Fibroblast of lung (primary cell): ENCODE measurements around the gene ODF2. TPM values are rescaled to one million over a fixed set of nuclear protein-coding genes. Genes with fewer than 3 reads are reported as not detected.

Experiments
- DNase-seq, 2 donors: peaks; one replicate each; pipeline versions ENCODE4 v3.0.0 to v3.0.0-alpha.2; 2010; ENCODE audit warnings: low read depth in 2 of 2
- H2AFZ ChIP-seq: 2 replicates; pipeline ENCODE4 v1.5.1; 2012; ENCODE audit warnings: low read length, control low read depth, inconsistent platforms
- H3K27ac ChIP-seq: 2 replicates; pipeline ENCODE4 v1.5.1; 2011; ENCODE audit warnings: low read length, control low read depth; ENCODE audit not compliant: insufficient read depth
- H3K27me3 ChIP-seq: 2 replicates; pipeline ENCODE4 v1.5.1; 2011; ENCODE audit warnings: mild to moderate bottlenecking, low read length; ENCODE audit not compliant: control insufficient read depth, insufficient read depth
- H3K36me3 ChIP-seq: 2 replicates; pipeline ENCODE4 v1.5.1; 2011; ENCODE audit warnings: low read length; ENCODE audit not compliant: control insufficient read depth, insufficient read depth
- H3K4me1 ChIP-seq: 2 replicates; pipeline ENCODE4 v1.5.1; 2011; ENCODE audit warnings: low read length; ENCODE audit not compliant: control insufficient read depth, insufficient read depth; ENCODE audit errors: extremely low read depth
- H3K4me2 ChIP-seq: 2 replicates; pipeline ENCODE4 v1.5.1; 2011; ENCODE audit warnings: low read length, control low read depth; ENCODE audit not compliant: insufficient read depth; ENCODE audit errors: extremely low read depth
- H3K4me3 ChIP-seq, 4 experiments: fragments of 200-600 bp in 1 of 4; sonication (generic) in 1 of 4; replicated peaks in 1 of 4; 2 replicates each; pipeline ENCODE4 v1.5.1; 2011 to 2016; ENCODE audit warnings: low read length in 4 of 4, low read depth in 3 of 4, mild to moderate bottlenecking in 3 of 4, control low read depth in 2 of 4, inconsistent platforms in 1 of 4, mixed read lengths in 1 of 4; ENCODE audit not compliant: insufficient read depth in 1 of 4; ENCODE audit errors: control extremely low read depth in 1 of 4
- H3K79me2 ChIP-seq: 2 replicates; pipeline ENCODE4 v1.5.1; 2012; ENCODE audit warnings: mild to moderate bottlenecking, low read length, inconsistent platforms; ENCODE audit not compliant: control insufficient read depth, insufficient read depth
- H3K9ac ChIP-seq: 2 replicates; pipeline ENCODE4 v1.5.1; 2011; ENCODE audit warnings: mild to moderate bottlenecking, low read length, control low read depth; ENCODE audit not compliant: insufficient read depth
- H3K9me3 ChIP-seq: 2 replicates; pipeline ENCODE4 v1.5.1; 2012; ENCODE audit warnings: low read depth, low read length; ENCODE audit not compliant: control insufficient read depth, insufficient read depth
- H4K20me1 ChIP-seq: 2 replicates; pipeline ENCODE4 v1.5.1; 2011; ENCODE audit warnings: low read length; ENCODE audit not compliant: control insufficient read depth, insufficient read depth; ENCODE audit errors: extremely low read depth
- CTCF ChIP-seq, 2 donors: IDR thresholded peaks in 1 of 2; conservative IDR thresholded peaks in 1 of 2; 1 replicate in 1 of 2; 2 replicates in 1 of 2; pipeline ENCODE4 v1.5.1; 2011 to 2012; ENCODE audit warnings: low read length in 2 of 2, control low read depth in 1 of 2, inconsistent platforms in 1 of 2, low read depth in 1 of 2, mild to moderate bottlenecking in 1 of 2
- EZH2 ChIP-seq: IDR thresholded peaks from 2 replicates; pipeline ENCODE4 v1.5.1; 2012; ENCODE audit warnings: low read length, control low read depth, mild to moderate bottlenecking; ENCODE audit errors: missing control alignments
- polyA minus RNA-seq: library from RNA; depleted of rRNA, polyadenylated mRNA; stranded (reverse); fragments of >200 nt; gene quantifications from 2 replicates; pipeline ENCODE4 v1.2.3, GENCODE V29; 2011; ENCODE audit warnings: low replicate concordance
- polyA plus RNA-seq, 2 donors: library from polyadenylated mRNA; depleted of rRNA in 1 of 2; stranded (reverse) in 1 of 2; unstranded in 1 of 2; fragments of >200 nt; gene quantifications; 2 replicates each; pipeline ENCODE4 v1.2.1, GENCODE V29; 2011 to 2012; ENCODE audit warnings: missing spikeins in 1 of 2
- total RNA-seq: library from RNA; depleted of rRNA; stranded (reverse); fragments of >200 nt; gene quantifications from 2 replicates; pipeline ENCODE4 v1.2.1, GENCODE V29; 2014

The ODF2 gene
- total RNA-seq (17.7 and 20.6 TPM in 2 replicates), polyA plus RNA-seq (10.2 and 16.7 TPM in 2 replicates), polyA minus RNA-seq (18.4 and 20.9 TPM in 2 replicates)
- 15.2 and 24.3 TPM in 2 replicates for polyA plus RNA-seq (2012)

GRCh38 chr9:128455849-128456612 is at the start of gene ODF2:
Gene ODF2 (plus strand): TSS chr9:128456006. CDS start chr9:128456092, 86 bp downstream.
- H3K27me3 ChIP-seq, result peaks cover 3% of the 10 kb centered on the region
- H3K4me3 ChIP-seq, result peak within 1 kb of the TSS; percentile 60 to 92 (median 80)
- no peaks in the 10 kb centered on the region for H3K9me3 ChIP-seq
- H3K4me2 ChIP-seq, result peak within 1 kb of the TSS; percentile 90
- H3K79me2 ChIP-seq, result peaks cover 8% of the 10 kb centered on the region
- peak within 1 kb of the TSS; percentile 90 for H3K27ac ChIP-seq
- peaks cover 9% of the 10 kb centered on the region for H3K4me1 ChIP-seq
- peak; percentile 92 to 93 for DNase-seq
- H2AFZ ChIP-seq, result peak within 1 kb of the TSS; percentile 99
- TF ChIP-seq CTCF (conservative IDR thresholded peaks at IDR 0.05 in 1 of 2, IDR thresholded peaks at IDR 0.05 in 1 of 2; ENCODE audit: low read depth in 1 of 2, low read length in 2 of 2) (no peak), EZH2 (no peak)
- H3K9ac ChIP-seq, result peak within 1 kb of the TSS; percentile 86
- no peaks in the 10 kb centered on the region for H4K20me1 ChIP-seq
- peaks cover 5% of the 10 kb centered on the region for H3K36me3 ChIP-seq

- H3K9ac ChIP-seq, result no peak overlapping the region
- H3K27me3 ChIP-seq, result no peaks in the 10 kb centered on the region
- H3K36me3 ChIP-seq, result no peaks in the 10 kb centered on the region
- H3K4me1 ChIP-seq, result no peaks in the 10 kb centered on the region
- H3K4me2 ChIP-seq, result no peak overlapping the region
- no peak overlapping the region for H2AFZ ChIP-seq
- no peak overlapping the region for H3K27ac ChIP-seq
- no peak overlapping the region for H3K4me3 ChIP-seq
- peak; percentile 29 to 79 for DNase-seq
- H3K9me3 ChIP-seq, result no peaks in the 10 kb centered on the region
- no peaks in the 10 kb centered on the region for H3K79me2 ChIP-seq
- TF ChIP-seq EZH2 (no peak), CTCF (conservative IDR thresholded peaks at IDR 0.05 in 1 of 2, IDR thresholded peaks at IDR 0.05 in 1 of 2; ENCODE audit: low read depth in 1 of 2, low read length in 2 of 2) (no peak)
- H4K20me1 ChIP-seq, result no peaks in the 10 kb centered on the region
Observed at GRCh38 chr9:128406848-128407391, 48.9 kb upstream of the ODF2 start.

- Histone ChIP-seq H3K4me1 (no peaks in the 10 kb centered on the region), H3K27me3 (no peaks in the 10 kb centered on the region), H3K4me2 (no peak overlapping the region), H3K36me3 (no peaks in the 10 kb centered on the region), H3K9ac (no peak overlapping the region), H3K9me3 (no peaks in the 10 kb centered on the region), H3K27ac (no peak overlapping the region), H2AFZ (no peak overlapping the region), H3K4me3 (no peak overlapping the region), H4K20me1 (no peaks in the 10 kb centered on the region), H3K79me2 (no peaks in the 10 kb centered on the region)
- TF ChIP-seq CTCF (conservative IDR thresholded peaks at IDR 0.05 in 1 of 2, IDR thresholded peaks at IDR 0.05 in 1 of 2; ENCODE audit: low read depth in 1 of 2, low read length in 2 of 2) (no peak), EZH2 (no peak)
- DNase-seq, result no peak
Observed at GRCh38 chr9:128408963-128409431, 46.8 kb upstream of the ODF2 start.
